ENCODE data around the gene CDK3.

- TF ChIP-seq CTCF (IDR thresholded peaks at IDR 0.05; ENCODE audit: low read depth, low read length, missing input control) (no peak), EGR1 (IDR thresholded peaks at IDR 0.05; ENCODE audit: low read depth in 2 of 2) (no peak), ATF3 (IDR thresholded peaks at IDR 0.05) (no peak), JUND (IDR thresholded peaks at IDR 0.05) (no peak), TAF1 (conservative IDR thresholded peaks at IDR 0.05) (no peak), YY1 (IDR thresholded peaks at IDR 0.05) (no peak), MAX (IDR thresholded peaks at IDR 0.05) (no peak)
Measured at GRCh38 chr17:76018801-76019200, 18.1 kb downstream of the CDK3 start.
